GM18499 (cell line): Measurements from ENCODE around the gene KCND2.

Experiments
- ATAC-seq: cut with Tn5 transposase; IDR thresholded peaks from one replicate; pipeline ENCODE4 v1.9.1; 2021; ENCODE audit warnings: moderate number of reproducible peaks; ENCODE audit not compliant: insufficient read depth, unreplicated experiment

The KCND2 gene

DNA sequence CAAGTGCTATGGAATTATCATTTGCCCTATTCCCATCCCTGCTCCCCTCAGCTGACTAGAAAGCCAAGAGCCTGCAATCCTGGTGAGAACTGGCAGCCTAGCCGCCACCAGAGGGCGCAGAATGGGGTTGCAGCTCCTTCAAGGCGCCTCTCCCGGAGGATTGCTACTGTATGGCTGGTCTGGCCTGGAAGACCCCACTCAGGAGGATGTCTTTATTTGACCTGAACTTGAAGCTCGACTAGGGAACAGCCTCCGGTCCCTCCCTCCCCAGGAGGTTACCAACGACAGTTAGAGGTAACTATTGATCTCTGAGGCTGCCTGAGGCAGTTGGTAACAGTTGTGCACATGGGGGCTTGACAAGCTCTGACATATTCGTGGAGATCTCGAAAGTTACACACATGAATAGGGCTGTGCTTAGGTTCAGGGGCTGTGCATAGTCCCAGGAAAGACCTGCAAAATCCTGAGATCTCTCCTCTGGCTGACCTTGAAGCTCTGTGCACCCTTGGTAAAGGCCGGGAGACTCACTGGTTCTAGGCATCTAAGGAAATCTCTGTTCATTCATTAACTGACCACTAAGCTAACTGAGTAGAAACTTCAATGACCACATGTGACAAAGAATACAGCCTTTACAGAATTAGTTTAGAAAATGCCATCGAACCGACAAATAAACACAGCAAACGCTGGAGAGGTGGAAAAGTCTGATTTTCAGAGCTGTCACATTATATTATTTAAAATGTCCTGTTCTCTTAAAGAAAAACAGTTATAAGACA lies 519.3 kb downstream of the KCND2 start:
- ATAC-seq: peak; percentile 78

DNA sequence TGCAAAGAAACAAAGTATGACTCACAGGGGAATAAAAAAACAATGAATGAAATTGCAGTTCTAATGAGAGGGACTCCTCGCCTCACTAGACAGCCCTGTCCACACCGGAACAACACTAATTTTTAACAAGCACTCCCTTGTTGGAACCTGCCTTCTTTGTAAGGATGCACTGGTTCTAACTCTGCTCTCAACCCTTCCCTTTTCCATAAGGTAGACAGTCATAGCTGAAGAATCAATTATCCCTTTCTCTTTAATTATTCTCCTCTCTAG lies 519.8 kb downstream of the KCND2 start:
- no peak for ATAC-seq

DNA sequence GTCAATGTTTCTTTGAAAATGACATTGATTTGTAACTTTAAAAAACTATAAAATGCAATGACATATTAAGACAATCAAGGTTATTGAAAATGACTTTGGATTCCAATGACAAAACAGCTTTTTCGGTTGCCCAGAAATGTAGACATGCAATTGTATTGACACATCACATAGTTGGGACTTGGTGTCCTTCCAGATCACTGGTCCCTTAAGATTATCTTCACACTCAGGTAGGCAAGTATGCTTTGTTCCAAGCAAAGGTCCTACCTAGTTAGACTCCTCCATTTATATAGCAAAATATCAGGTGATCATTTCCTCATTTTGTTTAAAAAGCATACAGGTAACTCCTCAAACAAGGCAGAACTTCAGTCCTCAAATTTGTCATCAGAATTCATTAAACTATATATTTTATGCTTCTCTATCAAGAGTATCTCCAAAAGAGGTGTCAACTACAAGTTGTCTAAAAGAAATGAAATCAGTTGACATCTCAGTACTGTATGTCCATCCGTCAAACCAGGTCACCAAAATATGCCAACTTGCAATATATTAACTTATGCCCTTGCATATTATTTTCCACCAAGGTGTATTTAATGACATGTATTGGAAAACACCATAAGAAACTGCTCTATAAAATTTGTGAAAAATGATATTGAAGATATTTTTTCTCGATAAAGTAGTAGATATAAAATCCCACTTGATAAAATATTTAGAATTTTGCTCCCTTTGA lies 520.4 kb downstream of the KCND2 start:
- ATAC-seq: no peak

DNA sequence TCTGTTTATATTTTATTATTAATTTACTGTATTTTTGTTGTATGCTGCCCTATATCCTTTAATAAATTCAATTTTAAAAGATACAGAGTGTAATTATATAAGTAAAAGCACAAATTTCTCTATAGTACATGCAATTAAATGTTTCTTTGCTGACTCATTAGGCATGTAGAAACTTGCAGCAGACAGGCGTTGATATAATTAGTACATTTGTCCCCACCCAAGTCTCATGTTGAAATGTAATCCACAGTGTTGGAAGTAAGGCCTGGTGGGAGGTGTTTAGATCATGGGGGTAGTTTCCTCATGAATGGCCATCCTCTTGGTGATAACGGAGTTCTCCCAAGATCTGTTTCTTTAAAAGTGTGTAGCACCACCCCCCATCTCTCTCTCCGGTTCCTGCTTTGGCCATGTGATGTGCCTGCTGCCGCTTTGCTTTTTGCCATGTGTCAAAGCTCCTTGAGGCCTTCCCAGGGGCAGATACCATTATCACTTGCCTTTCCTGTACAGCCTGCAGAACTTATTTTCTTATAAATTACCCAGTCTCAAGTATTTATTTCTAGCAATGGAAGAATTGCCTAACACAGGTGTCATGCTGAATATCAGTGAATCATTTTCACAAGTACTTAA lies 521.2 kb downstream of the KCND2 start:
- ATAC-seq: no peak

DNA sequence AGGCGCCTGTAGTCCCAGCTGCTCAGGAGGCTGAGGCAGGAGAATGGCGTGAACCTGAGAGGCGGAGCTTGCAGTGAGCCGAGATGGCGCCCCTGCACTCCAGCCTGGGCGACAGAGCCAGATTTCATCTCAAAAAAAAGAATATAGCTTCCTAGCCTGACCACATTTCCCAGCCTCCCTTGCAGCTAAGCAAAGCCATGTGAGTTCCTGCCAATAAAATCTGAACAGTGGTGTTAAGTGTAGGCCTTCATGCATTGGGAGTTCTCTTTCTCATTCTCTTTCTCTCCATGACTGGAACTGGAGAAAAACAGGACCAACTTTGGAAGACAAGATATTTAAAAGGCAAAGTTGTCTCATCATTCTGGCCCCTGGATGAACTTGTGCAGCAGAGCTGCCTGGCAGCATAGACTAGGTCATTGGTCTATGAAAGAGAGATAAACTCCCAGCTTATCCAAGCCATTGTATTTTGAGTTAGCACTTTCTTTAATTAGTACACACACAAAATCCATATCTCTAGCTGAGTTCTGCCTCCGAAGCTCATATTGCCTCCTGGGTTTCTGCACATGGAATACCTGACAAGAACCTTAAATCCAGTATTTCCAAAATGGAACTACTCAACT lies 524.2 kb downstream of the KCND2 start:
- no peak for ATAC-seq

DNA sequence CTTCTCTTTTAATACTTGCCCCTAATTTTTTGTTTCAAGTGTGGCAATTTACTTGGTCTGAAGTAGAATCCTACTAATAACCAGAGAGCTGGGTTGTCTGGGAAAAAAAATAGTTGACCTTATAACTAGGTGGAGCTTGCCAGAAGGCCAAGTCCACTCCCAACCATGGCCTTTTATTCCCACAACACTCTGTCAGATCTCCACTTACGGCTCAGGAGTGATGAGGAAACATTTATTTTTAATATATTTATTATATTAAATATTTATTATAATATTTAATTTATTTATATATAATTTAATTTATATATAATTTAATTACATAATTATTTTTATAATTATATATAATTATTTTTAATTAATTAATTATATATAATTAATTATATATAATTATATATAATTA lies 526.2 kb downstream of the KCND2 start:
- ATAC-seq: no peak
